Measurements from ENCODE around the gene UBE2J2. TPM values are rescaled to one million over a fixed set of nuclear protein-coding genes. Genes with fewer than 3 reads are reported as not detected.

The UBE2J2 gene
- total and polyA plus RNA-seq, 2 of the 13 experiments (the other 11 are each of a cell fraction or from before 2014, with no cell fraction given) = 25.4 to 29.4 TPM

GRCh38 chr1:1308756-1309250, 35.1 kb upstream of the UBE2J2 start (continued):
- TF ChIP-seq ZNF646 (CRISPR knock-in tag; IDR thresholded peaks at IDR 0.05) = no peak
- no peak for TF ChIP-seq CBFB (CRISPR knock-in tag; IDR thresholded peaks at IDR 0.05)
- TF ChIP-seq RFX3 (CRISPR knock-in tag; IDR thresholded peaks at IDR 0.05) = no peak
- TF ChIP-seq CCDC6 (CRISPR knock-in tag; IDR thresholded peaks at IDR 0.05) = peak; percentile 38; the same call in 1 of the 2 replicates
- no peak for TF ChIP-seq TEF (CRISPR knock-in tag; IDR thresholded peaks at IDR 0.05)
- no peak for TF ChIP-seq ZNF275 (CRISPR knock-in tag; IDR thresholded peaks at IDR 0.05; ENCODE audit: borderline replicate concordance)
- TF ChIP-seq ZNF496 (CRISPR knock-in tag; IDR thresholded peaks at IDR 0.05; ENCODE audit: insufficient replicate concordance) = no peak
- no peak for TF ChIP-seq HNRNPL (IDR thresholded peaks at IDR 0.05; ENCODE audit: low read depth, low read length)
- no peak for TF ChIP-seq ATM (IDR thresholded peaks at IDR 0.05; ENCODE audit: borderline replicate concordance)
- TF ChIP-seq FOSL1 (CRISPR knock-in tag; IDR thresholded peaks at IDR 0.05; ENCODE audit: borderline replicate concordance) = no peak
- TF ChIP-seq SATB2 (CRISPR knock-in tag; IDR thresholded peaks at IDR 0.05) = no peak
- TF ChIP-seq WIZ (CRISPR knock-in tag; IDR thresholded peaks at IDR 0.05) = no peak
- no peak for TF ChIP-seq MIER2 (CRISPR knock-in tag; IDR thresholded peaks at IDR 0.05)
- no peak for TF ChIP-seq ZFP36 (IDR thresholded peaks at IDR 0.05; ENCODE audit: borderline replicate concordance, low read depth, low read length, partially characterized antibody)
- no peak for TF ChIP-seq ZNF251 (CRISPR knock-in tag; IDR thresholded peaks at IDR 0.05)
- TF ChIP-seq ZNF777 (CRISPR knock-in tag; IDR thresholded peaks at IDR 0.05) = peak; percentile 74; the same call in 1 of the 2 replicates
- TF ChIP-seq ZNF766 (CRISPR knock-in tag; IDR thresholded peaks at IDR 0.05; ENCODE audit: borderline replicate concordance) = no peak

All from HepG2 (cell line).